ENCODE measurements around the gene QRICH2. TPM values are rescaled to one million over a fixed set of nuclear protein-coding genes. Genes with fewer than 3 reads are reported as not detected.

QRICH2 gene
- total and polyA plus RNA-seq, 10 of the 15 experiments (the other 5 are each of a cell fraction or from before 2014, with no cell fraction given) = 0.04 to 0.72 (median 0.25) TPM

DNA sequence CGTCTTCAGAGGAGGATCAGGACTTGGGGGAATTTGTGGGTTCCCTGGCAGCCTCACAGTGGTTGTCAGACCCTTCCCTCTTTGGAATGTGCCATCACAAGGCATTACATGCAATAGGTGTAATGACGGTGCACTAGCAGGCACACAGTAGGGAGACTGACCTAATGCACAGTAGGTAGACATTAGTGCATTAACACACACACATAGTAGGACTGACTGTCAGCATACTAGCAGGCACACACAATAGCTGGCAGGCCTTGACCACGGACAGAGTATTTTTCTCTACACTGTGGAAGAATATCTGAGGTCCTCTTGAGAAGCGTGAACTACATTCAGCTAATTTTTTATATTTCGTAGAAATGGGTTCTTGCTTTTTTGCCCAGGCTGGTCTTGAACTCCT is 53.8 kb downstream of the QRICH2 start (continued):
- TF ChIP-seq, protein P1, sequence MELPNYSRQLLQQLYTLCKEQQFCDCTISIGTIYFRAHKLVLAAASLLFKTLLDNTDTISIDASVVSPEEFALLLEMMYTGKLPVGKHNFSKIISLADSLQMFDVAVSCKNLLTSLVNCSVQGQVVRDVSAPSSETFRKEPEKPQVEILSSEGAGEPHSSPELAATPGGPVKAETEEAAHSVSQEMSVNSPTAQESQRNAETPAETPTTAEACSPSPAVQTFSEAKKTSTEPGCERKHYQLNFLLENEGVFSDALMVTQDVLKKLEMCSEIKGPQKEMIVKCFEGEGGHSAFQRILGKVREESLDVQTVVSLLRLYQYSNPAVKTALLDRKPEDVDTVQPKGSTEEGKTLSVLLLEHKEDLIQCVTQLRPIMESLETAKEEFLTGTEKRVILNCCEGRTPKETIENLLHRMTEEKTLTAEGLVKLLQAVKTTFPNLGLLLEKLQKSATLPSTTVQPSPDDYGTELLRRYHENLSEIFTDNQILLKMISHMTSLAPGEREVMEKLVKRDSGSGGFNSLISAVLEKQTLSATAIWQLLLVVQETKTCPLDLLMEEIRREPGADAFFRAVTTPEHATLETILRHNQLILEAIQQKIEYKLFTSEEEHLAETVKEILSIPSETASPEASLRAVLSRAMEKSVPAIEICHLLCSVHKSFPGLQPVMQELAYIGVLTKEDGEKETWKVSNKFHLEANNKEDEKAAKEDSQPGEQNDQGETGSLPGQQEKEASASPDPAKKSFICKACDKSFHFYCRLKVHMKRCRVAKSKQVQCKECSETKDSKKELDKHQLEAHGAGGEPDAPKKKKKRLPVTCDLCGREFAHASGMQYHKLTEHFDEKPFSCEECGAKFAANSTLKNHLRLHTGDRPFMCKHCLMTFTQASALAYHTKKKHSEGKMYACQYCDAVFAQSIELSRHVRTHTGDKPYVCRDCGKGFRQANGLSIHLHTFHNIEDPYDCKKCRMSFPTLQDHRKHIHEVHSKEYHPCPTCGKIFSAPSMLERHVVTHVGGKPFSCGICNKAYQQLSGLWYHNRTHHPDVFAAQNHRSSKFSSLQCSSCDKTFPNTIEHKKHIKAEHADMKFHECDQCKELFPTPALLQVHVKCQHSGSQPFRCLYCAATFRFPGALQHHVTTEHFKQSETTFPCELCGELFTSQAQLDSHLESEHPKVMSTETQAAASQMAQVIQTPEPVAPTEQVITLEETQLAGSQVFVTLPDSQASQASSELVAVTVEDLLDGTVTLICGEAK (IDR thresholded peaks at IDR 0.05; ENCODE audit: borderline replicate concordance) = no peak
- no peak for TF ChIP-seq ZBTB4 (CRISPR knock-in tag; IDR thresholded peaks at IDR 0.05)

- ChIA-PET SMC1A (ENCODE audit: uncharacterized antibody, unreplicated experiment) (interaction anchor here (0.5 to 13.9 kb wide), 3 partner anchors 8 to 70 kb away, joined by 3 to 226 read pairs (median 3); partner anchors contain the start of gene UBALD2), RAD21 (ENCODE audit: unreplicated experiment) (no interaction called here), POLR2A (interaction anchor here (0.8 to 16.9 kb wide), 4 partner anchors 12 to 99 kb away, joined by 3 to 341 read pairs (median 5); partner anchors contain the start of genes PRPSAP1 and UBALD2), CTCF (interaction anchor here (1.3 kb wide), 2 partner anchors 10 to 70 kb away, joined by 3 to 7 read pairs; partner anchors contain the start of gene UBALD2)
- no TSS peak for BruUV-seq (replicated peaks)
- Histone ChIP-seq H3K36me3 (ENCODE audit: control insufficient read depth in 2 of 2, insufficient read depth in 2 of 2, low read length in 1 of 2) (no peaks in the 10 kb centered on the region), H3K4me1 (ENCODE audit: control insufficient read depth, insufficient read depth, low read length) (peaks cover 20% of the 10 kb centered on the region), H3K27me3 (replicated peaks in 1 of 2; ENCODE audit: control insufficient read depth in 2 of 2, insufficient read depth in 2 of 2, low read length in 1 of 2) (no peaks in the 10 kb centered on the region), H3K9me3 (replicated peaks; ENCODE audit: control insufficient read depth, insufficient read depth, low read length) (no peaks in the 10 kb centered on the region; the same call in 2 of the 3 replicates), H3K27ac (ENCODE audit: control insufficient read depth, insufficient read depth) (no peak overlapping the region), H4K20me1 (ENCODE audit: control insufficient read depth, insufficient read depth) (no peaks in the 10 kb centered on the region), H3K4me2 (ENCODE audit: control insufficient read depth, insufficient read depth) (no peak overlapping the region), H3K9ac (ENCODE audit: control insufficient read depth, insufficient read depth, low read length) (no peak overlapping the region), H2AFZ (ENCODE audit: control insufficient read depth, low read depth, low read length) (no peak overlapping the region), H3K4me3 (no peak overlapping the region), H3K79me2 (ENCODE audit: control insufficient read depth, insufficient read depth, low read length) (no peaks in the 10 kb centered on the region)
- in situ Hi-C loops (cut with MboI) = loop anchor here (25.0 kb wide), 2 partner anchors 1208 to 1908 kb away; partner anchors contain the start of gene SYNGR2
- no peak for ATAC-seq
- intact Hi-C loops (cut with micrococcal nuclease; ENCODE audit: unreplicated experiment) = no loop called here
- FAIRE-seq = no peak
- no peak for DNase-seq (ENCODE audit: low read depth, low spot score)
- WGBS (ENCODE audit: insufficient coverage, insufficient replicate concordance, low lambda C conversion rate, missing lambda C conversion rate) = 100% methylated on average over 7 of the region's 7 CpGs
- TF ChIP-seq ASH2L (IDR thresholded peaks at IDR 0.05; ENCODE audit: borderline replicate concordance, low read depth) (no peak), RCOR1 (conservative IDR thresholded peaks at IDR 0.05; ENCODE audit: low read depth, low read length) (no peak), CBX3 (IDR thresholded peaks at IDR 0.05; ENCODE audit: borderline replicate concordance, low read depth) (no peak), CREM (IDR thresholded peaks at IDR 0.05; ENCODE audit: low read depth) (no peak), KLF5 (IDR thresholded peaks at IDR 0.05; ENCODE audit: partially characterized antibody) (no peak), SRF (IDR thresholded peaks at IDR 0.05; ENCODE audit: low read depth in 2 of 2, low read length in 2 of 2) (no peak), LARP7 (IDR thresholded peaks at IDR 0.05) (no peak), SIX5 (IDR thresholded peaks at IDR 0.05; ENCODE audit: low read depth, low read length, severe bottlenecking) (no peak), IRF3 (IDR thresholded peaks at IDR 0.05) (no peak)
- TF ChIP-seq, protein P2, sequence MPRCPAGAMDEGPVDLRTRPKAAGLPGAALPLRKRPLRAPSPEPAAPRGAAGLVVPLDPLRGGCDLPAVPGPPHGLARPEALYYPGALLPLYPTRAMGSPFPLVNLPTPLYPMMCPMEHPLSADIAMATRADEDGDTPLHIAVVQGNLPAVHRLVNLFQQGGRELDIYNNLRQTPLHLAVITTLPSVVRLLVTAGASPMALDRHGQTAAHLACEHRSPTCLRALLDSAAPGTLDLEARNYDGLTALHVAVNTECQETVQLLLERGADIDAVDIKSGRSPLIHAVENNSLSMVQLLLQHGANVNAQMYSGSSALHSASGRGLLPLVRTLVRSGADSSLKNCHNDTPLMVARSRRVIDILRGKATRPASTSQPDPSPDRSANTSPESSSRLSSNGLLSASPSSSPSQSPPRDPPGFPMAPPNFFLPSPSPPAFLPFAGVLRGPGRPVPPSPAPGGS (IDR thresholded peaks at IDR 0.05; ENCODE audit: borderline replicate concordance, insufficient read depth, low read depth, low read length, poor library complexity, severe bottlenecking) = no peak
Measured at GRCh38 chr17:76253841-76254240, 54.2 kb downstream of the QRICH2 start.
